Gastroesophageal sphincter (tissue), 4 donors: Measurements from ENCODE around the gene LDHA. TPM values are rescaled to one million over a fixed set of nuclear protein-coding genes. Genes with fewer than 3 reads are reported as not detected.

Experiments
- ATAC-seq: fragments of 150-250 bp; one replicate; pipeline ENCODE4 v1.9.1; 2016; ENCODE audit warnings: mild to moderate bottlenecking, moderate library complexity
- H3K27ac ChIP-seq, 4 donors: fragments of 200-600 bp; sonication (generic) in 3 of 4; 1 replicate in 3 of 4; 2 replicates in 1 of 4; pipeline ENCODE4 v1.5.1; 2016 to 2019
- H3K27me3 ChIP-seq: fragments of 200-600 bp; sonication (generic); one replicate; pipeline ENCODE4 v1.5.1; 2019
- H3K36me3 ChIP-seq, 2 donors: fragments of 200-600 bp; sonication (generic); one replicate each; pipeline ENCODE4 v1.5.1; 2019; ENCODE audit warnings: control low read depth in 1 of 2
- H3K4me1 ChIP-seq, 3 donors: fragments of 200-600 bp; sonication (generic); 1 replicate in 2 of 3; 2 replicates in 1 of 3; pipeline ENCODE4 v1.5.1; 2016 to 2019; ENCODE audit warnings: control low read depth in 2 of 3
- H3K4me3 ChIP-seq, 2 donors: fragments of 200-600 bp; sonication (generic); one replicate each; pipeline ENCODE4 v1.5.1; 2019; ENCODE audit warnings: mild to moderate bottlenecking in 1 of 2, moderate library complexity in 1 of 2
- H3K9me3 ChIP-seq, 3 donors: fragments of 200-600 bp; sonication (generic); one replicate each; pipeline ENCODE4 v1.5.1; 2017 to 2019; ENCODE audit warnings: control low read depth in 2 of 3
- EP300 ChIP-seq: sonication (generic); formaldehyde crosslinking; IDR thresholded peaks from one replicate; pipeline ENCODE4 v1.6.1; 2017; ENCODE audit warnings: antibody characterized with exemption, mild to moderate bottlenecking
- POLR2A ChIP-seq, 2 donors: fragments of 450-650 bp; IDR thresholded peaks; one replicate each; pipeline ENCODE4 v1.6.1; 2017; ENCODE audit warnings: antibody characterized with exemption in 2 of 2, mild to moderate bottlenecking in 2 of 2, moderate library complexity in 1 of 2
- POLR2AphosphoS5 ChIP-seq: sonication (generic); formaldehyde crosslinking; IDR thresholded peaks from one replicate; pipeline ENCODE4 v1.6.1; 2017; ENCODE audit warnings: antibody characterized with exemption
- WGBS, 2 donors: methylation state at CpG; one replicate each; pipeline ENCODE4 v1.1.5; 2018; ENCODE audit warnings: low coverage in 1 of 2; 5-methylcytosine and 5-hydroxymethylcytosine counted together
- total RNA-seq, 4 donors: library from RNA; depleted of rRNA; stranded (reverse); fragments of >200 nt; gene quantifications; one replicate each; pipeline ENCODE4 v1.1.0, GENCODE V29; 2016
- TF ChIP-seq, protein P1 (sequence below), 4 experiments: fragments of 200-600 bp in 2 of 4; fragments of 450-650 bp in 2 of 4; sonication (generic) in 1 of 4; IDR thresholded peaks; one replicate each; pipeline ENCODE4 v1.5.1; 2017 to 2019; ENCODE audit warnings: antibody characterized with exemption in 4 of 4, mild to moderate bottlenecking in 2 of 4, moderate library complexity in 2 of 4

The LDHA gene
- total RNA-seq, 4 donors from 2014 or later: 394 to 614 (median 526) TPM

DNA sequence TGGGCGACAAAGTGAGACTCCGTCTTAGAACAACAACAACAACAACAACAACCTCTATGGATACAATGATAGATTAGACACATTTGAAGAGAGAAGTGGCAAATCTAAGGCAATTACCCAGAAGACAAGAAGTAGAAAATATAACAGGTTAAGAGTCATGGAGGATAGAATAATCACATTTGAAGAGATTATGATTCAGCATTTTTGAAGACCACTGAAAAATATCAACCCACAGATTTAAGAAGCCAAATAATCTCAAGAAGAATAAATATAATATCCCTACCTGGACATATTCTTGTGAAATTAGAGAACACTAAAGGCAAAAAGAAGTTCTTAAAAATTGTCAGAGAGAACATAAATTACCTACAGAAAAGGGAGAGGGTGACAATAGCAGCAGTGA is 25.7 kb downstream of the LDHA start:
- TF ChIP-seq POLR2A (IDR thresholded peaks at IDR 0.05) (no peak), EP300 (no peak)
- TF ChIP-seq, protein P1, sequence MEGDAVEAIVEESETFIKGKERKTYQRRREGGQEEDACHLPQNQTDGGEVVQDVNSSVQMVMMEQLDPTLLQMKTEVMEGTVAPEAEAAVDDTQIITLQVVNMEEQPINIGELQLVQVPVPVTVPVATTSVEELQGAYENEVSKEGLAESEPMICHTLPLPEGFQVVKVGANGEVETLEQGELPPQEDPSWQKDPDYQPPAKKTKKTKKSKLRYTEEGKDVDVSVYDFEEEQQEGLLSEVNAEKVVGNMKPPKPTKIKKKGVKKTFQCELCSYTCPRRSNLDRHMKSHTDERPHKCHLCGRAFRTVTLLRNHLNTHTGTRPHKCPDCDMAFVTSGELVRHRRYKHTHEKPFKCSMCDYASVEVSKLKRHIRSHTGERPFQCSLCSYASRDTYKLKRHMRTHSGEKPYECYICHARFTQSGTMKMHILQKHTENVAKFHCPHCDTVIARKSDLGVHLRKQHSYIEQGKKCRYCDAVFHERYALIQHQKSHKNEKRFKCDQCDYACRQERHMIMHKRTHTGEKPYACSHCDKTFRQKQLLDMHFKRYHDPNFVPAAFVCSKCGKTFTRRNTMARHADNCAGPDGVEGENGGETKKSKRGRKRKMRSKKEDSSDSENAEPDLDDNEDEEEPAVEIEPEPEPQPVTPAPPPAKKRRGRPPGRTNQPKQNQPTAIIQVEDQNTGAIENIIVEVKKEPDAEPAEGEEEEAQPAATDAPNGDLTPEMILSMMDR (IDR thresholded peaks at IDR 0.05): no peak
- H3K36me3 ChIP-seq: no peaks in the 10 kb centered on the region
- no peak overlapping the region for H3K27ac ChIP-seq
- WGBS, 2 donors: 92% methylated on average over 2 of the region's 2 CpGs; no CpG with 5 or more reads in 1 of the 2 donors
- H3K9me3 ChIP-seq: no peaks in the 10 kb centered on the region
- H3K4me3 ChIP-seq: no peak overlapping the region
- no peaks in the 10 kb centered on the region for H3K4me1 ChIP-seq
- no peaks in the 10 kb centered on the region for H3K27me3 ChIP-seq
- ATAC-seq: no peak

DNA sequence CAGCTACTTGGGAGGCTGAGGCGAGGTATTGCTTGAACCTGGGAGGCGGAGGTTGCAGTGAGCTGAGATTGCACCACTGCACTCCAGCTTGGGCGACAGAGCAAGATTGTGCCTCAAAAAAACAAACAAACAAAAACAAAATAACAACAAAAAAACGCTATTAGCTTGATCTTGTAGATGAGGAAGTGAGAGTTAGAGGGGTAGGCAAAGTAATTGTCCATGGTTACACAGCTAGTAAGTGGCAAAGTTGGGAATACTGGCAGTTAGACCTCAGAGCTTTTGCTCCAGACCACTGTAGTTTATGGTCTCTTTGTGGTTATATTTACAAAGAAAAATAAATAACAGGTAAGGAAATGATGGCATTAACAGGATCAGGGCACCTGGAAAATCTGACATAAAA is 32.9 kb downstream of the LDHA start:
- no peaks in the 10 kb centered on the region for H3K4me1 ChIP-seq
- no peaks in the 10 kb centered on the region for H3K27me3 ChIP-seq
- H3K4me3 ChIP-seq: no peak overlapping the region
- TF ChIP-seq POLR2AphosphoS5 (no peak), POLR2A (IDR thresholded peaks at IDR 0.05) (no peak)
- TF ChIP-seq, protein P1 (IDR thresholded peaks at IDR 0.05): no peak
- H3K9me3 ChIP-seq: no peaks in the 10 kb centered on the region
- ATAC-seq: no peak
- no peaks in the 10 kb centered on the region for H3K36me3 ChIP-seq
- H3K27ac ChIP-seq: no peak overlapping the region
- WGBS, 2 donors: 53 to 67% methylated on average over 3 to 4 of the region's 4 CpGs

DNA sequence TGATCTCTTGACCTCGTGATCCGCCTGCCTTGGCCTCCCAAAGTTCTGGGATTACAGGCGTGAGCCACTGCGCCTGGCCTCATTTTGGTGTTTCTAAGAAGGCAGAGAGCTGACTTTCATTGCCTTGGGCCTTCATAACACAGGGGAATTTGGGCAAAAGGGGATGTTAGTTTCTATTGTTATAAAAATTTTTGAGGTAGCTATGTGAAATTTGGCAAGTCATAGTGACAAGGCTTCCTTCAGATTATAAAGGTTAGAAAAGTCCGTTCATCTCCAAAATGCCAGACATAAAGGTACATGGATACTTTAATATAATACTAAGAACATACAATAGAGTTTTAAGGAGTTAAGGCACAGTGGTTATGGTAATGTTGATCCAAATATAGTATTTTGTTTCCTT is 35.0 kb downstream of the LDHA start:
- Histone ChIP-seq H3K36me3 (no peaks in the 10 kb centered on the region), H3K4me1 (no peaks in the 10 kb centered on the region), H3K27ac (no peak overlapping the region), H3K27me3 (no peaks in the 10 kb centered on the region), H3K9me3 (no peaks in the 10 kb centered on the region), H3K4me3 (no peak overlapping the region)
- TF ChIP-seq POLR2AphosphoS5 (no peak), EP300 (no peak), POLR2A (IDR thresholded peaks at IDR 0.05) (no peak)
- TF ChIP-seq, protein P1 (IDR thresholded peaks at IDR 0.05): no peak
- ATAC-seq: no peak
- whole genome bisulfite sequencing, 2 donors: 75 to 100% methylated on average over 1 to 5 of the region's 5 CpGs

DNA sequence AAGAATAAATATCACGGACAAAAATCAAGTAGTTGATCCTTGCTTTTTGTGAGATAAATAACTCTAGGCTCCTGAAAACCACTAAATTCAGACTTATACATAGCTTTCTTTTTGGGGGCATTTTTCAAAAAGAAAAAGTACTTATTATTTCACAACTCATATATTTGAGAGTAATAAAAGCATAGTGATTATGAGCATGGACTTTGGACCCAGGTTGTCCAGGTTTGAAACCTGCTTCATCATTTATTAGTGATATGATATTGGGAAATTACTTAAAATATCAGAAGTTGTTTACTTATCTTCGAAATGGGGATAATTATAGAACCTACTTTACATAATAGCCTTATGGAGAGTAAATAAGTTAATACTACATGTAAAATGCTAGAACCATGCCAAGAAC is 44.3 kb downstream of the LDHA start:
- 74% methylated on average over 2 of the region's 2 CpGs for WGBS, 2 donors
- H3K27me3 ChIP-seq: no peaks in the 10 kb centered on the region
- no peak overlapping the region for H3K4me3 ChIP-seq
- no peak overlapping the region for H3K27ac ChIP-seq
- TF ChIP-seq EP300 (no peak), POLR2A (IDR thresholded peaks at IDR 0.05) (no peak), POLR2AphosphoS5 (no peak)
- TF ChIP-seq, protein P1 (IDR thresholded peaks at IDR 0.05): no peak
- H3K4me1 ChIP-seq: no peaks in the 10 kb centered on the region
- no peaks in the 10 kb centered on the region for H3K9me3 ChIP-seq
- no peak for ATAC-seq
- H3K36me3 ChIP-seq: no peaks in the 10 kb centered on the region

DNA sequence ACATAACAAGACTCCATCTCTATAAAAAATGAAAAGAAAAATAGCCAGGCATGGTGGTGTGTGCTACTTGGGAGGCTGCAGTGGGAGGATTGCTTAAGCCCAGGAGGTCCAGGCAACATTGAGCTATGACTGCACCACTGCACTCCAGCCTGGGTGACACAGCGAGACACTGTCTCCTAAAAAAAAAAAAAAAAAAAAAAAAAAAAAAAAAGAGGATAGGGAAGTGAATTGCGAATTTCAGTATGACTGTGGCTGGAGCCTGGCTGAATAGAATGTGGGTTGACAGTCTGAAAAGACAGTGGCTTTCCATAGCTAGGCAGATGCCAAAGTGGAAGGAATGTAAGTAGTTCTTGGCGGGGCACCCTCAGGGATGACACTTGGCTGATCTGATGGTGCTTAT is 54.9 kb downstream of the LDHA start:
- no peak for ATAC-seq
- TF ChIP-seq POLR2AphosphoS5: no peak
- TF ChIP-seq POLR2A (IDR thresholded peaks at IDR 0.05): no peak
- TF ChIP-seq, protein P1 (IDR thresholded peaks at IDR 0.05): no peak
- no peak for TF ChIP-seq EP300
- Histone ChIP-seq H3K4me3 (no peak overlapping the region), H3K4me1 (no peaks in the 10 kb centered on the region), H3K9me3 (no peaks in the 10 kb centered on the region), H3K27me3 (no peaks in the 10 kb centered on the region), H3K27ac (no peak overlapping the region), H3K36me3 (no peaks in the 10 kb centered on the region)
- 81 to 100% methylated on average over 1 to 2 of the region's 3 CpGs for WGBS, 2 donors
